GM21390 (cell line): ENCODE measurements around the gene ZFYVE9.
"Not testable (repeated sequence)": the region's sequence is repeated elsewhere in the genome, so short reads cannot be mapped to it uniquely, and the experiment has no call there.

Source experiments
- ATAC-seq: cut with Tn5 transposase; IDR thresholded peaks from one replicate; pipeline ENCODE4 v1.9.1; 2021; ENCODE audit not compliant: unreplicated experiment

Gene ZFYVE9

GRCh38 chr1:52150946-52151345 is 9.1 kb downstream of the ZFYVE9 start:
- no peak for ATAC-seq

DNA sequence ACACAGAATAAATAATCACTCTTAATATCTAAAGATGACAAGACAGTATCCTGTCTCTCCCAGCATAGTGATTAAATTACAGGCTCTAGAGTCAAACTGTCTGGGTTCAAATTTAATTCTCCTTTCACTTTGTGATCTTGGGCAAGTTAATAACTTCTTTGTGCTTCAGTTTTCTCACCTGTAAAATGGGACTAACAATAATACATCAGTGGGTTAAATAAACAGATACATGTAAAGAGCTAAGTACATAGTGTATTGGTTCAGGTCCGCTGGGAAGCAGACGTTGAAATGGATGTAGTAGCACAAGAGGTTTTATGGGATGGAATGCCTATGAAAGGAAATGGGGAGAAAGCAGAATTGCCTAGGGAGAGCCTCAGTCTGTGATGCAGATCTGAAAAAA is 10.7 kb downstream of the ZFYVE9 start:
- no peak for ATAC-seq

DNA sequence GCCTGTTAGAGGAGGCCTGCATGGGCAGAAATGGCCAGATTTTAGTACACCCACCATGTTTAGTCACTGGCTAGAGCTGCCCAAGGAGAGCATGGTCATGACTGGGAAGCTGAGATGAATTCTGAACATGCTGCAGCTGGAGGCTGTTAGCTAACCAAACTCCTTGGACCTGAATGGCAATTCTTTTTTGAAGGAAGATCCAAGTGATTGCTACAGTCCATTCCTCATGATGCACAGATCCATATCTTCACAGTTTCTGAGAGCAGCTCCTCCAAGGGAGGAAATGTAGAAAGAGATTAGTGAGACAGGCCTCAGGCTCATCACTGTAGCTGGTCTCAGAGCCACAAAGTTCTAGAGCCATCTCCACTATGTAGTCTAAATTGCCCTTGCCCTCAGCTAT is 11.1 kb downstream of the ZFYVE9 start:
- ATAC-seq, result no peak

DNA sequence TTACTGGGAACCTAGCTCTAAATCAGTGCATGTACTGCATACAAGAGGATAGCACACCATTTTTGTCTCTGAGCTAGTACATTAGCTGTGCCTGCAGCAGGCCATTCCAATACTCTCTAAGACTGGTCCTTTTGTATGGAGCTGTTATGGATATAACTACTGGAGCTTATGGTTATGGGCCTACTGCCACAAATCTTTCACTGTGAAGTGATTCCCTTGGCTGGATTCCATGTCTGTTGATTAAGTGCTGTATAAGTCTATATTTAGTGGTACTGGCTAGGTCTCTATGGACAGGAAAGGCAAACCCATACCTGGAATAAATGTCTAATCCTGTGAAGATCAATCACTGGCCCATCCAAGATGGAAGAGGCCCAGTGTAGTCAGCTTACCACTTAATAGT is 12.0 kb downstream of the ZFYVE9 start:
- ATAC-seq, result no peak

GRCh38 chr1:52156460-52156859 is 14.6 kb downstream of the ZFYVE9 start:
- ATAC-seq, result no peak

DNA sequence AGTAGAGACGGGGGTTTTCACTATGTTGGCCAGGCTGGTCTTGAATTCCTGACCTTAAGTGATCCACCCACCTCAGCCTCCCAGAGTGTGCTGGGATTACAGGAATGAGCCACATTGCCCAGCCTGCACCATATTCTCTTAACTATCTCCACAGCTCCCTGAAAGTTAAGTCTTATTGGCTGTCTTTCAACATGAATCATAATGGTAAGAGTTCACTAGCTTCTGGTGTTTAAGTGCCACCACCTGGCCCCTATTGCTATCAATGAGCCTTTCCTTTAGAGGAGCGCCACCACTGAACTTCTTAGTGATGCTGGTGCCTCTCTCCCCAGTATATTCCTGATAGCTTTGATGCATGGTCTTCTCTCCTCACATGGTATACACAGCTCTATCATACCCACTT is 15.7 kb downstream of the ZFYVE9 start:
- no peak for ATAC-seq

- no peak for ATAC-seq
These were observed 16.3 kb downstream of the ZFYVE9 start for GRCh38 chr1:52158218-52158617.

- ATAC-seq, result no peak
These were observed 17.3 kb downstream of the ZFYVE9 start for GRCh38 chr1:52159033-52159789.

DNA sequence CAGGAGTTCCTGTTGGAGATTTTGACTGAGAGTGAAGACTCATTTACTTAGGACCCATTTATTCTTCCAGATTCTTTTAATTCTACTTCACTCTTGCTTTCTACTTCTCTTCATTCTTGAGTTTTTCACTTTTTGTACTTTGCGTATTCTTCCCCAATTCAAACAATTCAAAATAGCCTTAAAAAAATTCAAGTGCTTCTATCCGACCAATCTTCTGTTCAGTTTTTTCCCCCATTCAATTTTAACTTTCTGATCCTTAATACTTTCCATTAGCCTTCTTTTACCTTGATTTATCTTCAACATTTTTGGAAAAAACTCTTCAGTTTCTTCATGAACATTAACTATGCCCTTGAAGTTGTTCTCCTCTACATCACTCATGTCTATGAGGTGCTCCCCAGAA is 21.1 kb downstream of the ZFYVE9 start:
- no peak for ATAC-seq

GRCh38 chr1:52164604-52165003 is 22.7 kb downstream of the ZFYVE9 start:
- ATAC-seq, result no peak

- no peak for ATAC-seq
These were observed 25.3 kb downstream of the ZFYVE9 start for GRCh38 chr1:52166996-52167753.

DNA sequence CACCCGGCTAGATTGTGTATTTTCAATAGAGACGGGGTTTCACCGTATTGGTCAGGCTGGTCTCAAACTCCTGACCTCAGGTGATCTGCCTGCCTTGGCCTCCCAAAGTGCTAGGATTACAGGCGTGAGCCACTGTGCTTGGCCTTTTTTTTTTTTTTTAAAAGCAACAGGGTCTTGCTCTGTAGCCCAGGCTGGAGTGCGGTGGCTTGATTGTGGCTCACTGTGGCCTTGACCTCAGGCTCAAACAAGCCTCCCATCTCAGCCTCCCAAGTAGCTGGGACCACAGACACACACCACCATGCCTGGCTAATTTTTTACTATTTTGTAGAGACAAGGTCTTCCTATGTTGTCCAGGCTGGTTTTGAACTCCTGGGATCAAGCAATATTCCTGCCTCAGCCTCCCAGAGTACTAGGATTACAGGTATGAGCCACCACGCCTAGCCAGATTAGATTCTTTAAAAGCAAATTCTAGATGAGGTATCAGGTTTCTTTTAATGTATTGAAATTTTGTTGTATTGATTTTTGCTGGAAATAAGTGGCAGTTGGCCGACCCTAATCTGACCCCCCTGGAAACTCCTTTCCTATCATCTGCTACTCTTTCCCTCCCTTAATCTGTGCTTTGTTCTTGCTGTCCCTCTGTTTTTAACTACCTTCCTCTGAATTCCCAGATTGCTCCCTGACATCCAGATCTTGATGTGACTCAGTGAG is 26.6 kb downstream of the ZFYVE9 start:
- no peak for ATAC-seq

DNA sequence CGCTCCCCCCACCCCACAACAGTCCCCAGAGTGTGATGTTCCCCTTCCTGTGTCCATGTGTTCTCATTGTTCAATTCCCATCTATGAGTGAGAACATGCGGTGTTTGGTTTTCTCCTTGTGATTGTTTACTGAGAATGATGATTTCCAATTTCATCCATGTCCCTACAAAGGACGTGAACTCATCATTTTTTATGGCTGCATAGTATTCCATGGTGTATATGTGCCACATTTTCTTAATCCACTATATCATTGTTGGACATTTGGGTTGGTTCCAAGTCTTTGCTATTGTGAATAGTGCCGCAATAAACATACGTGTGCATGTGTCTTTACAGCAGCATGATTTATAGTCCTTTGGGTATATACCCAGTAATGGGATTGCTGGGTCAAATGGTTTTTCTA is 29.3 kb downstream of the ZFYVE9 start:
- ATAC-seq, result not testable (repeated sequence)

GRCh38 chr1:52179073-52179472 is 37.2 kb downstream of the ZFYVE9 start:
- no peak for ATAC-seq

GRCh38 chr1:52180176-52180575 is 38.3 kb downstream of the ZFYVE9 start:
- ATAC-seq, result no peak

- not testable (repeated sequence) for ATAC-seq
These were observed 39.9 kb downstream of the ZFYVE9 start for GRCh38 chr1:52181759-52182158.

DNA sequence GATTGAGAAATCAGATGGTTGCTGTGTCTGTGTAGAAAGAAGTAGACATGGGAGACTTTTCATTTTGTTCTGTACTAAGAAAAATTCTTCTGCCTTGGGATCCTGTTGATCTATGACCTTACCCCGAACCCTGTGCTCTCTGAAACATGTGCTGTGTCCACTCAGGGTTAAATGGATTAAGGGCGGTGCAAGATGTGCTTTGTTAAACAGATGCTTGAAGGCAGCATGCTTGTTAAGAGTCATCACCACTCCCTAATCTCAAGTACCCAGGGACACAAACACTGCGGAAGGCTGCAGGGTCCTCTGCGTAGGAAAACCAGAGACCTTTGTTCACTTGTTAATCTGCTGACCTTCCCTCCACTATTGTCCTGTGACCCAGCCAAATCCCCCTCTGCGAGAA is 40.4 kb downstream of the ZFYVE9 start:
- not testable (repeated sequence) for ATAC-seq

- ATAC-seq, result no peak
These were observed 41.0 kb downstream of the ZFYVE9 start for GRCh38 chr1:52182874-52183400.

DNA sequence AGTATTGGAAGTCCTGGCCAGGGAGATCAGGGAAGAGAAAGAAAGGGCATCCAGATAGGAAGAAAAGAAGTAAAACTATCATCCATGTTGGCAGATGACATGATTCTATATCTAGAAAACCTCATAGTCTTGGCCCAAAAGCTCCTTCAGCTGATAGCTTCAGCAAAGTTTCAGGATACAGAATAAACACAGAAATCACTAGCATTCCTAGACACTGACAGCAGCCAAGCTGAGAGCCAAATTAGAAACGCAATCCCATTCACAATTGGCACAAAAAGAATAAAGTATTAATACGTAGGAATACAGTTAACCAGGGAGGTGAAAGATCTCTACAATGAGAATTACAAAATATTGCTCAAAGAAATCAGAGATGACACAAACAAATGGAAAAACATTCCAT is 44.6 kb downstream of the ZFYVE9 start:
- no peak for ATAC-seq

GRCh38 chr1:52189898-52190480 is 48.1 kb downstream of the ZFYVE9 start:
- no peak for ATAC-seq
